GM12872 (cell line): ENCODE results near the gene CDV3.

ENCODE experiments used
- TF ChIP-seq, protein P1 (sequence below): IDR thresholded peaks from 3 replicates; pipeline ENCODE4 v1.5.1; 2011; ENCODE audit warnings: low read depth, mild to moderate bottlenecking, low read length, moderate library complexity; ENCODE audit not compliant: insufficient read depth

Gene CDV3

DNA sequence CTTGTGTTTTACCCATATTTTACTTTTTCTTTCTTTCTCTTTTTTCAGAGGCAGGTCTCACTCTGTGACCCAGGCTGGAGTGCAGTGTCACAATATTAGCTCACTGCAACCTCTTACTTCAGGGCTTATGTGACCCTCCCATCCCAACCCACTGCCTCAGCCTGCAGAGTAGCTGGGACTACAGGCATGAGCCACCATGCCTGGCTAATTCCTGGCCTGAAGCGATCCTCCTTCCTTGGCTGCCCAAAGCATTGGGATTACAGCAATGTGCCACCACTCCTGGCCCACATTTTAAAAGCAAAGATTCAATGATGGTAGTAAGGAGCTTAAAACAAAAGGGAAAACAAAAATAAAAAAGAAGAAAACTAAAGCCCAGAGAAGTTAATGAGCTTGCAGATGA lies 11.1 kb upstream of the CDV3 start:
- TF ChIP-seq, protein P1, sequence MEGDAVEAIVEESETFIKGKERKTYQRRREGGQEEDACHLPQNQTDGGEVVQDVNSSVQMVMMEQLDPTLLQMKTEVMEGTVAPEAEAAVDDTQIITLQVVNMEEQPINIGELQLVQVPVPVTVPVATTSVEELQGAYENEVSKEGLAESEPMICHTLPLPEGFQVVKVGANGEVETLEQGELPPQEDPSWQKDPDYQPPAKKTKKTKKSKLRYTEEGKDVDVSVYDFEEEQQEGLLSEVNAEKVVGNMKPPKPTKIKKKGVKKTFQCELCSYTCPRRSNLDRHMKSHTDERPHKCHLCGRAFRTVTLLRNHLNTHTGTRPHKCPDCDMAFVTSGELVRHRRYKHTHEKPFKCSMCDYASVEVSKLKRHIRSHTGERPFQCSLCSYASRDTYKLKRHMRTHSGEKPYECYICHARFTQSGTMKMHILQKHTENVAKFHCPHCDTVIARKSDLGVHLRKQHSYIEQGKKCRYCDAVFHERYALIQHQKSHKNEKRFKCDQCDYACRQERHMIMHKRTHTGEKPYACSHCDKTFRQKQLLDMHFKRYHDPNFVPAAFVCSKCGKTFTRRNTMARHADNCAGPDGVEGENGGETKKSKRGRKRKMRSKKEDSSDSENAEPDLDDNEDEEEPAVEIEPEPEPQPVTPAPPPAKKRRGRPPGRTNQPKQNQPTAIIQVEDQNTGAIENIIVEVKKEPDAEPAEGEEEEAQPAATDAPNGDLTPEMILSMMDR = no peak

DNA sequence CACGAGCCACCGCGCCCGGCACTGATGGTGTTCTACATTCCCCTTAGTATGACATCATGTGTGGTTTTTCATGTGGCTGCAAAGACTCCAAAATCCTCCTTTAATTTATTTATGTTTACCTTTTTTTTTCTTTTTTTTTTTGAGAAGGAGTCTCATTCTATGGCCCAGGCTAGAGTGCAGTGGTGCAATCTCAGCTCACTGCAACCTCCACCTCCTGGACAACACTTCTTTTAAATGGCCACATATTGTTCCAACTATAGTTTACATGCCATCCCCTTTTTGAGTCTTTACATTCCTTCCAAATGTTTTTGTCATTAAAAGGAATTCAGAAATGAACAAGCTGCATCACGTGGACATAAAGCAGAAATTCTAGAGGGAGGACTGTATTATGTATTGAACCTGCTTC lies 10.3 kb upstream of the CDV3 start:
- TF ChIP-seq, protein P1 = no peak

DNA sequence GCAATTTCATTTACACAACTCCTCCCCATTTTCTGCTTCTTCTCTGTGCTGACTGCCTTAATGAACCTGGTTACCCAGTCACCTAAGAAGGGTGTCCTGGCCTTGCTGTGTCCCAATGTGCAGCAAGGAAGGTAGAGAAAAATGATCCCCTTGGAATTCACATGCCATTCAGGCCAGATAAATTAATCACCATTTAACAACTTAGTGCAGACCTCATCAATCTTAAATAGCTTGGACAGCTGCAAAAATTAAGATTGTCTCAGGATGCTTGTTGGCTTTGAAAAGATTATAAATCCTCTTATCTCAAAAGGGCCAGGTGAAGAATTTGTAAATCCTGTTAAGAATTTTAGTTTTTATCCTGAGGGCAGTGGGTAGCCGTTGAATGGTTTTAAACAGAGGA lies 9.7 kb upstream of the CDV3 start:
- TF ChIP-seq, protein P1 = no peak

DNA sequence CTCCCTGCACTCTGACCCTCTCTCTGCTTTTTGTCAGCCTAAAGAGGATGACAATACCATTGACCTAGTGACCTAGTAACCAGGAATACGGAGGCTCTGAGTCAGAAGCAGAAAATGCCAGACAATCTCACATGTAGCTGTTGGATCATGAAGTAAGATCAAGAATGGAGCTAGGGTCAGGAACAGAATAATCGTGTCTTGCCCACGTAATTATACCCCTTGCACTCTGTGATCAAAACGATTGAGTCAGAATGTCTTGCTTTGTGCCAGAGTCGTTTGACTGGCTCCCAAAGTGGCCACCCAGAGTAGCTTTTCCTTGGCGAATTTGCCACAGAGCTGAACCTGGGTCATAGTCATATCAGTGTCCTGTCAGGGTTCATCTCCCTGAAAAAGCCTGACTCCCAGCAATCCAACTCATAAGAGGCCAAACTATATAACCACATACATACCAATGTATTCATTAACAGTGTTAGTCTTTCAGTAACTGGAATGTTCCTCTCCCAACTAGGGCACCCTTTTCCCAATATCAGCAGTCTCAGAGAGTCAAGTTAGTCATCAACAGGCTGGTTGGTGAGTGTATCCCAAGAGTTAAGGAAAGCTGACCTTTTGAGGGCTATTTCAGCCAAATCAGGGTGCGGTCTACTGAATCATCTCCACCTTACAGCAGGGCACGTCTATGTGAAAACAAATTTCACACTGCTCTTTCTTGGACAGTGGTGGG lies 5.0 kb upstream of the CDV3 start:
- TF ChIP-seq, protein P1 = no peak

DNA sequence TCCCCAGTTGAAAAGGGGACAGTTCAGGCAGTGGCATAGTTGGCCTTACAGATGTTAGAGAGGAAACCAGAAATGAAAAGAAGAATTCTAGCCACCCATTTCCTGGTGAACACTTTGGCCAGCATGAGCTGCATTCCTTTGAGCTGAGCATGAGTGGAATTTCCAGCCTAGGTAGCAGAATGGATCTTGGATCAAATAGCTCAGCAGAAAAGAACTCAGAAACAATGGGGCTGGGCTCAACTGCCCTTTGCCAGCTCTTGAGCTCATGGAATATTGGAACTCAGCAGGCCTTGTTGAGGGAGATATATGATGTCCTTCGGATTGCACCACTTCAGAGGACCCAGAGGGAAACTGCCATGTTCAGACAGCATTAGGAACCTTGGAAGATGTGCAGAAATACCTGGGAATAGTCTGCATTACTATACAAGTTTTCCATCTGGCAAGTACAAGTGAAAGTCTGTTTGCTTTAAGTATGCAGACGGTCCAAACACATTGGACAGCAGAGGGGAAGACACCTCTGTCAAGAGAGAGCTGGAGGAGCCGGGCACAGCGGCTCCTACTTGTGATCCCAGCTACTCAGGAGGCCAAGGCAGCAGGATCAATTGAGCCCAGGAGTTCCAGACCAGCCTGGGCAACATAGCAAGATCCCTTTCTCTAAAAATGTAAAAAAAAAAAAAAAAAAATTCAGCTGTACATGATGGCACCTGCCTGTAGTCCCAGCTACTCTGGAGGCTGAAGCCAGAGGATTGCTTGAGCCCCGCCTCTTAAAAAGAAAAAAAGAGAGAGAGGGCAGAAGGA lies 3.1 kb upstream of the CDV3 start:
- TF ChIP-seq, protein P1 = no peak

DNA sequence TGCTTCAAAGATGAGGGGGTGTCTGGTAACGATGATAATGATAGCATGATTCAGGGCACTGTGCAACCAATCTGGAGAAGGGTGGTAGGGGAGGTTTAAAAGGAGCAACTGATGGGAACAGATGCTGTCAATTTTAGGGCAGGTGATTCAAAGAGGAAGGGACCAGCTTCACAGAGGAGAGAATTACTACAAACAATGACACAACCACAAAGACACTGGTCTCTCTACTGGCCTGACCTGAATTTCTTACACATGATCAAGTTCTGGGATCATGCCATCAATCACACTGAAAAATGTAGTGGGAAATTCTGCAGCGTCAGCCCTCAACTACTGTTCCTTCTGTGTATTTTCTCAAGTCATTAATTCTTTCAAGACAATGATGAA lies 2.6 kb upstream of the CDV3 start:
- TF ChIP-seq, protein P1 = no peak

DNA sequence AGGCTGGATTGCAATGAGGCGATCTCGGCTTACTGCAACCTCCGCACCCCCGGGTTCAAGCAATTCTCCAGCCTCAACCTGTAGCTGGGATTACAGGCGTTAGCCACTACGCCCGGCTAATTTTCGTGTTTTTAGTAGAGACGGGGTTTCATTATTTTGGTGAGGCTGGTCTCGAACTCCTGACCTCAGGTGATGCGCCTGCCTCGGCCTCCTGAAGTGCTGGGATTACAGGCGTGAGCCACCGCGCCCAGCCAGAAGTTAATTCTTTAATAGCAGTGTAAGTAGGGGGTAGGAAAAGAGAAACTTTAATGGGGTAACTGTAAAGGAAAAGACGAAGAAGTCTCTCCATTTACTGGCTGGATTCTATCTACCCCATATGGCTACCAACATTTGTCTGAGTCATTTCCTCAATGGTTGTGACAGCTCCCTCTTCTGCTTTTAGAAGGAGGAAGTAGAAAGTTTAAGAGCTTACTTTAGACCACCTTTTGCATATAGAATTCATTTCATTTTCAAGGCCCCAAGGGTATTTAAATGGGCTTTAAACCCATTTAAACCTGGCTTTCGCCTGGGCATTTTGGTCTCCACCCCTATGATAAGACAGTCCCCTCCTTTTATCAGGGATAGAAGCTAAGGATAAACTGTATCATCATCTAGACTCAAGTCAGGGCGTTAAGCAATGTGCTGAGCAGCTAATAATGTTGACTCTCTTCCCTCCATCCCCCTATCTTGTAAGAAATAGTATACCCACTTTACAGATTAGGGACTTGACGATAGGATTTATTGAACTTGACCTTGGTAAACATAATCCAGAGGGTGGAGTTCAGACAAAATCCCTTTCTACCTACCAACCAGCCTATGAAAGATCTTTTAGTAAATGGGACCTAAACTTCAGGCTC lies 1.1 kb upstream of the CDV3 start:
- TF ChIP-seq, protein P1 = no peak
